ENCODE data around the gene PIR. TPM values are rescaled to one million over a fixed set of nuclear protein-coding genes. Genes with fewer than 3 reads are reported as not detected.

The PIR gene
- total and polyA plus RNA-seq, 12 donors: 11.9 to 48.6 (median 21.4) TPM

DNA sequence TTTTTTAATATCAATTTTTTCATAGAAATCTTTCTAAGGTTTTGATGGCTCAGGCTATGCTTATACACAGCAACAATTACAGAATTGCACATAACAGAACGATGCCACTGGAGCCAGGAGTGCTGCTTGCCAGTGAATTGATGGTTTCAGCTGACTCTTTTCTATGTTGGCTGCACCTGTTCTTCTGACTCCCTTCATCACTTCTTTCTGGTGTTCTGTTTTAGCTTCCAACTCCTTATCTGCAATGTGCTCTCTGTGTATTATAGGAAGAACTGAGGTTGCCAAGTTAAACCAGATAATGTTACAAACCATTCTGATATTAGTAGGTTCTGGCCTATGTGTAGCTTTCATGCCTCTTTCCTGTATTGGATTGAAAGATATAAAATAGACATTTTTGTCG is 97.3 kb downstream of the PIR start:
- TF ChIP-seq, protein P1, sequence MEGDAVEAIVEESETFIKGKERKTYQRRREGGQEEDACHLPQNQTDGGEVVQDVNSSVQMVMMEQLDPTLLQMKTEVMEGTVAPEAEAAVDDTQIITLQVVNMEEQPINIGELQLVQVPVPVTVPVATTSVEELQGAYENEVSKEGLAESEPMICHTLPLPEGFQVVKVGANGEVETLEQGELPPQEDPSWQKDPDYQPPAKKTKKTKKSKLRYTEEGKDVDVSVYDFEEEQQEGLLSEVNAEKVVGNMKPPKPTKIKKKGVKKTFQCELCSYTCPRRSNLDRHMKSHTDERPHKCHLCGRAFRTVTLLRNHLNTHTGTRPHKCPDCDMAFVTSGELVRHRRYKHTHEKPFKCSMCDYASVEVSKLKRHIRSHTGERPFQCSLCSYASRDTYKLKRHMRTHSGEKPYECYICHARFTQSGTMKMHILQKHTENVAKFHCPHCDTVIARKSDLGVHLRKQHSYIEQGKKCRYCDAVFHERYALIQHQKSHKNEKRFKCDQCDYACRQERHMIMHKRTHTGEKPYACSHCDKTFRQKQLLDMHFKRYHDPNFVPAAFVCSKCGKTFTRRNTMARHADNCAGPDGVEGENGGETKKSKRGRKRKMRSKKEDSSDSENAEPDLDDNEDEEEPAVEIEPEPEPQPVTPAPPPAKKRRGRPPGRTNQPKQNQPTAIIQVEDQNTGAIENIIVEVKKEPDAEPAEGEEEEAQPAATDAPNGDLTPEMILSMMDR (IDR thresholded peaks at IDR 0.05): no peak
- no peak for TF ChIP-seq POLR2A (IDR thresholded peaks at IDR 0.05)
- H3K4me3 ChIP-seq: no peak overlapping the region
- no peaks in the 10 kb centered on the region for H3K36me3 ChIP-seq (replicated peaks in 1 of 2)
- no peaks in the 10 kb centered on the region for H3K9me3 ChIP-seq (replicated peaks in 1 of 3)
- intact Hi-C loops (cut with DNase I): no loop called here
- H3K27ac ChIP-seq: no peak overlapping the region
- H3K27me3 ChIP-seq: no peaks in the 10 kb centered on the region
- H3K4me1 ChIP-seq (replicated peaks in 1 of 2): no peaks in the 10 kb centered on the region
- DNase-seq: no peak
- WGBS, 4 donors: 66 to 91% (median 80%) methylated on average over 2 of the region's 2 CpGs

DNA sequence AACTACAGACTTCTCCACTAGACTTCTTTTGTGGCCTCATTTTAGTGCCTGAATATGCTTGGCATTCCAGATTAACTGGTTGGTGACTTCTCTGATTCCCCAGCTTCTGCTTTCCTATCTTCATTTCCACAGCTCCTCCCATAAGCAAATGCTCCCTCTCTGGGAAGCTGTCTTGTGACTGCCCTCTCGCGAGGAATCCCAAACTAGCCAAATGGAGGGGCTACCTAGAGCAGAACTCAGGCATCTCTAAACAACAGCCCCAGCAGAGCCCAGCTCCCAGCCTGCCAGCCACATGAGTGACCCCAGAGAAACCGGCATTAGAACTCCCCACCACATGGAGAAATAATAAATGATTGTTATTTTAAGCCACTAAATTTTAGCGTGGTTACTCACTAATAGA is 101.3 kb downstream of the PIR start:
- Histone ChIP-seq H3K9me3 (replicated peaks in 1 of 3) (no peaks in the 10 kb centered on the region), H3K36me3 (replicated peaks in 1 of 2) (no peaks in the 10 kb centered on the region), H3K4me1 (replicated peaks in 1 of 2) (no peaks in the 10 kb centered on the region), H3K27ac (no peak overlapping the region), H3K4me3 (no peak overlapping the region), H3K27me3 (no peaks in the 10 kb centered on the region)
- intact Hi-C loops (cut with DNase I): no loop called here
- 52 to 95% (median 79%) methylated on average over 4 of the region's 4 CpGs for WGBS, 4 donors
- no peak for DNase-seq
- TF ChIP-seq, protein P1 (IDR thresholded peaks at IDR 0.05): no peak
- no peak for TF ChIP-seq POLR2A (IDR thresholded peaks at IDR 0.05)

DNA sequence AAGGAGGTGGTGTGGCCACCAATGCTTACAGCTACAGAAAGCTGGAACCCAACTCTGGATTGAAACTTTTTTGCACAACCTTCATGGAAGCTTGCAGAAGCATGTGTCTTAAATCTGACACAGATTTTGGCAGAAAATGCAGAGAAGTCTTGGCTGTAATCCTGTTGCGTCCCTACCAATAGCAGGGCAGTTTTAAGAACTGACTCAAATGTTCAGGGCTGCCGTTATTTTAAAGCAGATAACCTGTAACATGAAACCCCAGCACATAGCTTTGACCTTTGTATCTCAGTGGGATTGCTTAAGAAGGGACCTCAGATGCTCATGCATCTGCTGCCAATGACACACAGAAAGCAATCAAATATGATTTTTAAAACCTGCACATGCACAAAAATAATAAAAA is 108.8 kb downstream of the PIR start, which contains the start of gene VEGFD:
TSS of gene VEGFD (minus strand) at position 110 of the 400 bp plus-strand sequence. CDS start 467 bp downstream, outside the sequence.
- Histone ChIP-seq H3K27ac (no peak within 1 kb of the TSS), H3K4me3 (no peak within 1 kb of the TSS), H3K27me3 (no peaks in the 10 kb centered on the region), H3K4me1 (replicated peaks in 1 of 2) (no peaks in the 10 kb centered on the region), H3K9me3 (replicated peaks in 1 of 3) (no peaks in the 10 kb centered on the region), H3K36me3 (replicated peaks in 1 of 2) (no peaks in the 10 kb centered on the region)
- peak in 4 of 7 donors; percentile 21 to 52 (median 44) for DNase-seq
- TF ChIP-seq POLR2A (IDR thresholded peaks at IDR 0.05): no peak
- TF ChIP-seq, protein P1 (IDR thresholded peaks at IDR 0.05): no peak
- intact Hi-C loops (cut with DNase I): no loop called here
- WGBS, 4 donors: 24 to 40% (median 38%) methylated on average over 2 of the region's 2 CpGs; no CpG with 5 or more reads in 1 of the 4 donors

DNA sequence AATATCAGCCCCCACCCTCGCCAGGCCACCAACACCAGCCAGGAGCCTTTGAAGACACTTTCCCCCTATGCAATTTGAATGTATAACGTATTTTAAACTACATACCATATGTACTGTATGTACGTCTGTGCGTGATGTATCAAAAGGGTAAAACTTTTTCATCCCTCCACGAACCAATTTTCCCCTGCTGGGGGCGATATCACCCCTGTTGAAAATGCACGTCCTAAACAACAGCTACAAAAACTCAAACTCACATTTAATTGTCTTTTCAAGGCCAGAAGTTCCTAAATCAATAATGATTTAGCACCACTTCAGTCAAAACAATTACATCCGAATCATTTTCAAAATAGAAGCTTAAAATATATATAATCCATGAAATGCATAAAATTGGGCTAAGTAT is 110.3 kb downstream of the PIR start:
- no peak for DNase-seq
- H3K36me3 ChIP-seq (replicated peaks in 1 of 2): no peaks in the 10 kb centered on the region
- H3K27me3 ChIP-seq: no peaks in the 10 kb centered on the region
- no peak overlapping the region for H3K27ac ChIP-seq
- intact Hi-C loops (cut with DNase I): no loop called here
- H3K4me3 ChIP-seq: no peak overlapping the region
- 54 to 82% (median 68%) methylated on average over 8 of the region's 8 CpGs for WGBS, 4 donors
- TF ChIP-seq POLR2A (IDR thresholded peaks at IDR 0.05): no peak
- TF ChIP-seq, protein P1 (IDR thresholded peaks at IDR 0.05): peak in 2 of 6 experiments; percentile 14 to 17
- H3K9me3 ChIP-seq (replicated peaks in 1 of 3): no peaks in the 10 kb centered on the region
- H3K4me1 ChIP-seq (replicated peaks in 1 of 2): no peaks in the 10 kb centered on the region

Measured in adrenal gland (tissue), 12 donors.